Adipocyte (in vitro differentiated cells): ENCODE results near the gene SEPHS1.
"Not testable (repeated sequence)": the region's sequence is repeated elsewhere in the genome, so short reads cannot be mapped to it uniquely, and the experiment has no call there.

ENCODE experiments used
- DNase-seq: peaks from one replicate; pipeline ENCODE4 v3.0.0-alpha.2; 2015; ENCODE audit warnings: low read depth
- H3K27me3 ChIP-seq: replicated peaks from 2 replicates; pipeline ENCODE4 v1.7.0; 2013; ENCODE audit warnings: mild to moderate bottlenecking, low read length, moderate library complexity; ENCODE audit not compliant: control insufficient read depth, insufficient read depth
- H3K36me3 ChIP-seq: 2 replicates; pipeline ENCODE4 v1.7.0; 2013; ENCODE audit warnings: low read length, mild to moderate bottlenecking, moderate library complexity; ENCODE audit not compliant: control insufficient read depth, insufficient read depth, severe bottlenecking
- H3K4me1 ChIP-seq: 2 replicates; pipeline ENCODE4 v1.7.0; 2013; ENCODE audit warnings: mild to moderate bottlenecking, low read length, moderate library complexity; ENCODE audit not compliant: control insufficient read depth, insufficient read depth
- H3K4me3 ChIP-seq: 2 replicates; pipeline ENCODE4 v1.7.0; 2013; ENCODE audit warnings: mild to moderate bottlenecking, low read length, moderate library complexity
- H3K9ac ChIP-seq: 2 replicates; pipeline ENCODE4 v1.7.0; 2013; ENCODE audit warnings: mild to moderate bottlenecking, low read length, moderate library complexity
- H3K9me3 ChIP-seq: 2 replicates; pipeline ENCODE4 v1.7.0; 2013; ENCODE audit warnings: mild to moderate bottlenecking, low read length, moderate library complexity; ENCODE audit not compliant: control insufficient read depth

SEPHS1 gene

GRCh38 chr10:13276146-13276545 lies 71.9 kb downstream of the SEPHS1 start:
- H3K9ac ChIP-seq, DNase-seq, H3K9me3 ChIP-seq, H3K4me3 ChIP-seq, H3K27me3 ChIP-seq: not testable (repeated sequence)
- Histone ChIP-seq H3K36me3 (peaks cover 25% of the 10 kb centered on the region), H3K4me1 (peaks cover 12% of the 10 kb centered on the region)

DNA sequence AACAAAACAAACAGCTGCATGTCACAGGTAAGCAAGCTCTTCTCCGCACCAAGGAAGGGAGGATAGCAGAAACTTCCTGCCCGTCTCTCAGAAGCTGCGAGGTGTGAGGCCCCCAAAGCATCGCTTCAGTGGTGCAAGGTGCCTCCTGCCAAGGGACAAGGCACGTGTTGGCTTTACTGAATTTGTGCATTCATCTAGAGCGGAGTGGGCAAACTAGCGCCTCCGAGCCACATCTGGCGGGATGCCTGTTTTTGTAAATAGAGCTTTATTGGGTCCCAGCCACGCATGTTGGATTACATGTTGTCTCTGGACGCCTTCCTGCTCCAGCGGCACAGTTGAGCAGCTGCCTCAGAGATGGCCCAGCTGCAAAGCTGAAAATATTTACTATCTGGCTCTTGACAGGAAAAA lies 75.9 kb downstream of the SEPHS1 start:
- peak; percentile 5 for DNase-seq
- Histone ChIP-seq H3K36me3 (no peaks in the 10 kb centered on the region), H3K4me1 (peaks cover 16% of the 10 kb centered on the region), H3K27me3 (no peaks in the 10 kb centered on the region), H3K9ac (no peak overlapping the region), H3K4me3 (peak overlapping the region; percentile 1), H3K9me3 (no peaks in the 10 kb centered on the region)

- Histone ChIP-seq H3K4me3 (peak overlapping the region; percentile 1), H3K9me3 (no peaks in the 10 kb centered on the region), H3K36me3 (no peaks in the 10 kb centered on the region), H3K9ac (no peak overlapping the region), H3K27me3 (no peaks in the 10 kb centered on the region), H3K4me1 (peaks cover 16% of the 10 kb centered on the region)
- no peak for DNase-seq
These were observed 76.4 kb downstream of the SEPHS1 start for GRCh38 chr10:13271552-13272163.

- H3K4me1 ChIP-seq: peaks cover 16% of the 10 kb centered on the region
- no peaks in the 10 kb centered on the region for H3K36me3 ChIP-seq
- no peak for DNase-seq
- no peak overlapping the region for H3K9ac ChIP-seq
- H3K4me3 ChIP-seq: peak overlapping the region; percentile 35
- H3K27me3 ChIP-seq: peaks cover under 1% of the 10 kb centered on the region
- no peaks in the 10 kb centered on the region for H3K9me3 ChIP-seq
These were observed 77.1 kb downstream of the SEPHS1 start for GRCh38 chr10:13270877-13271551.

DNA sequence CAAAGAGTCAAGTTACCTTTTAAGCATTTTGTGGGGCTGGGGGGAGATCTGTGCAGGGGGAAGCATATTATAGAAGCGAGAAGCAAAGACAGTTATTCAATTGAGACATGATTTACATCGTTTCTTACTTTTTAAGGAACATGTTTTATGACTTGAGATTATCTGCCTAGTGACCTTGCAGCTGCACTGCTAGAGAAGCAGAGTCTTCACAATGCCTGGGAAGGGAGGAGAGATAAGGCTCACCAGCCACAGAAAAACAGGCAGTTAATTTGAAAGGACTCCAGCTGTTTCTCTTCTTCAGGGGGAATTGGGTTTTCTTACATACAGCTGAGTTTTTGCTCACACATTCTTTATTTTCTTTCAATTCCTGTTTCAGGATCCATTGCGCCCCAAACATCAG lies 79.3 kb downstream of the SEPHS1 start:
- no peak for DNase-seq

GRCh38 chr10:13268310-13268709 lies 79.8 kb downstream of the SEPHS1 start:
- H3K4me1 ChIP-seq: peaks cover 16% of the 10 kb centered on the region
- no peak overlapping the region for H3K9ac ChIP-seq

More for the DNA sequence above, 79.3 kb downstream of the SEPHS1 start:
- Histone ChIP-seq H3K9ac (no peak overlapping the region), H3K36me3 (no peaks in the 10 kb centered on the region), H3K9me3 (no peaks in the 10 kb centered on the region), H3K27me3 (peaks cover 14% of the 10 kb centered on the region), H3K4me1 (peaks cover 16% of the 10 kb centered on the region), H3K4me3 (no peak overlapping the region)

More at GRCh38 chr10:13268310-13268709, 79.8 kb downstream of the SEPHS1 start:
- no peaks in the 10 kb centered on the region for H3K9me3 ChIP-seq
- peaks cover 19% of the 10 kb centered on the region for H3K27me3 ChIP-seq
- no peak for DNase-seq
- no peak overlapping the region for H3K4me3 ChIP-seq
- H3K36me3 ChIP-seq: no peaks in the 10 kb centered on the region
